ENCODE data around the gene DCP1B. TPM values are rescaled to one million over a fixed set of nuclear protein-coding genes. Genes with fewer than 3 reads are reported as not detected.

The DCP1B gene
- total and polyA plus RNA-seq, 2 donors (not counting 1 experiment from before 2014, with no cell fraction given) = 12.3 to 18.0 TPM

DNA sequence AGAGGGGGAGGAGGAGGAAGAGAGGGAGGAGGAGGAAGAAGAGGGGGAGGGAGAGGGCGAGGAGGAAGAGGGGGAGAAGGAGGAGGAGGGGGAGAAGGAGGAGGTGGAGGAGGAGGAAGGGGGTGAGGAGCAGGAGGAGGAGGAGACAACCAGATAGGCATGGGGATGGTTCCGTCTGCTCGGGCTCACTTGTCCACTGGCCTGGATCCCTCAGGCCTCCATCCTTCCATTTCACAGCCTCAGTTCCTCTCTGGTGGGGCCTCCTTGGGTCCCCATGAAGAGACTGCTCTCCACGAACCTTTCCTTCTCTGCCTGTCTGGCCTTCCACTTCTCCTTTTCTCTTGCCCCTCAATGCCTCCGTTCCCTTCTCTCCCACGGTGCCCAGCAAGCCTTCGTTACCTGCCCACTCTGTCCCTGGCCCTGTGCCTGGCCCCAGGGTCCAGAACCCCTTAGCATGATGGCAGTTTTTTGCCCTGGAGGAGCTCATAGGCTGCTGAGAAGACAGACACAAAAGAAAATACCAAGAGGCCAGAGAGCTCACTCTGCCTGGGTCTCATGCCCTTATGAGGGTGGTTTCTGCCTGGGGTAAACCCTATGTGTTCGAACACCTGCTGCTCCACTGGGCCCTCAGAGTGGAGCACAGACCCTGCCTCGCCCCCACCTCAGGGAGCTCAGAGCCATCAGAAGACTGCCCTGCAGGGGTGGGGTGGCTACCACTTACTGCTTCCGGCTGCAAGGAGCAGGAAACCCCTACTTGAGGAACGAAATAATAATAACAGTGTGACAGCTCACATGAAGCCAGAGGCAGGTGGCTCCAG lies 74.1 kb downstream of the DCP1B start:
- Mint-ChIP-seq H3K4me3 (peak overlapping the region; percentile 17), H3K27me3 (no peaks in the 10 kb centered on the region), H3K4me1 (peaks cover 69% of the 10 kb centered on the region), H3K9me3 (ENCODE audit: insufficient read depth) (no peaks in the 10 kb centered on the region), H3K27ac (peak overlapping the region; percentile 64)
- Histone ChIP-seq H4K20me1 (ENCODE audit: control insufficient read depth, insufficient read depth, low read length, poor library complexity, severe bottlenecking) (no peaks in the 10 kb centered on the region), H3K9ac (ENCODE audit: low read length) (no peak overlapping the region), H3K4me1 (ENCODE audit: control insufficient read depth in 2 of 2, insufficient read depth in 2 of 2, low read length in 2 of 2) (peaks cover 57 to 66% of the 10 kb centered on the region in 2 donors), H3K27ac (ENCODE audit: low read length in 2 of 2) (peak overlapping the region; percentile 20 to 45), H3K36me3 (replicated peaks in 1 of 2; ENCODE audit: control extremely low read depth in 1 of 2, control insufficient read depth in 1 of 2, extremely low read depth in 1 of 2, insufficient read depth in 2 of 2, low read length in 1 of 2) (no peaks in the 10 kb centered on the region), H3K4me3 (ENCODE audit: control extremely low read depth in 1 of 5, extremely low read depth in 1 of 5, insufficient read depth in 1 of 5, low read depth in 2 of 5, low read length in 4 of 5) (no peak overlapping the region), H2AFZ (ENCODE audit: insufficient read depth, low read depth, low read length, poor library complexity, severe bottlenecking) (peak overlapping the region; percentile 26), H3K4me2 (replicated peaks; ENCODE audit: low read depth, low read length, poor library complexity, severe bottlenecking) (peak overlapping the region; percentile 43), H3K79me2 (ENCODE audit: control insufficient read depth, insufficient read depth, low read length) (no peaks in the 10 kb centered on the region), H3K27me3 (replicated peaks in 1 of 4; ENCODE audit: control extremely low read depth in 1 of 4, control insufficient read depth in 3 of 4, insufficient read depth in 4 of 4, low read length in 3 of 4) (no peaks in the 10 kb centered on the region), H3K9me3 (ENCODE audit: control extremely low read depth in 1 of 3, control insufficient read depth in 2 of 3, insufficient read depth in 1 of 3, low read length in 2 of 3) (no peaks in the 10 kb centered on the region)
- ChIA-PET POLR2A (interaction anchor here (1.2 kb wide), 1 partner anchor 12 kb away, joined by 3 read pairs; no protein-coding TSS in a partner anchor), CTCF (interaction anchor here (1.0 to 6.9 kb wide), 4 partner anchors 9 to 139 kb away, joined by 3 to 63 read pairs (median 6); no protein-coding TSS in a partner anchor)
- no peak for TF ChIP-seq EZH2 (IDR thresholded peaks at IDR 0.05; ENCODE audit: borderline replicate concordance, insufficient read depth, low read depth, low read length, poor library complexity, severe bottlenecking)
- TF ChIP-seq, protein P1, sequence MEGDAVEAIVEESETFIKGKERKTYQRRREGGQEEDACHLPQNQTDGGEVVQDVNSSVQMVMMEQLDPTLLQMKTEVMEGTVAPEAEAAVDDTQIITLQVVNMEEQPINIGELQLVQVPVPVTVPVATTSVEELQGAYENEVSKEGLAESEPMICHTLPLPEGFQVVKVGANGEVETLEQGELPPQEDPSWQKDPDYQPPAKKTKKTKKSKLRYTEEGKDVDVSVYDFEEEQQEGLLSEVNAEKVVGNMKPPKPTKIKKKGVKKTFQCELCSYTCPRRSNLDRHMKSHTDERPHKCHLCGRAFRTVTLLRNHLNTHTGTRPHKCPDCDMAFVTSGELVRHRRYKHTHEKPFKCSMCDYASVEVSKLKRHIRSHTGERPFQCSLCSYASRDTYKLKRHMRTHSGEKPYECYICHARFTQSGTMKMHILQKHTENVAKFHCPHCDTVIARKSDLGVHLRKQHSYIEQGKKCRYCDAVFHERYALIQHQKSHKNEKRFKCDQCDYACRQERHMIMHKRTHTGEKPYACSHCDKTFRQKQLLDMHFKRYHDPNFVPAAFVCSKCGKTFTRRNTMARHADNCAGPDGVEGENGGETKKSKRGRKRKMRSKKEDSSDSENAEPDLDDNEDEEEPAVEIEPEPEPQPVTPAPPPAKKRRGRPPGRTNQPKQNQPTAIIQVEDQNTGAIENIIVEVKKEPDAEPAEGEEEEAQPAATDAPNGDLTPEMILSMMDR (IDR thresholded peaks at IDR 0.05) = no peak
- intact Hi-C loops (cut with micrococcal nuclease) = no loop called here
- ATAC-seq (ENCODE audit: low read depth) = no peak
- WGBS (ENCODE audit: insufficient coverage) = 42% methylated on average over 10 of the region's 11 CpGs
- DNase-seq = no peak
